ENCODE data around the gene NBPF14. TPM values are rescaled to one million over a fixed set of nuclear protein-coding genes. Genes with fewer than 3 reads are reported as not detected.
"Not testable (repeated sequence)": the region's sequence is repeated elsewhere in the genome, so short reads cannot be mapped to it uniquely, and the experiment has no call there.

NBPF14 gene
- total RNA-seq = 10 to 100 TPM; 21.5 to 29.3 TPM
- long read RNA-seq, partial matches to known transcripts = 15 of 17 reads
- long read RNA-seq, other reads (novel, unspliced or antisense) = 2 of 17 reads

- intact Hi-C loops (cut with DNase I, micrococcal nuclease); ATAC-seq; DNase-seq: not testable (repeated sequence)
Observed at GRCh38 chr1:148595911-148596310, at the start of gene NBPF14. TSS of gene NBPF14 (minus strand) at chr1:148596011. CDS start at chr1:148595717, 294 bp downstream.

DNA sequence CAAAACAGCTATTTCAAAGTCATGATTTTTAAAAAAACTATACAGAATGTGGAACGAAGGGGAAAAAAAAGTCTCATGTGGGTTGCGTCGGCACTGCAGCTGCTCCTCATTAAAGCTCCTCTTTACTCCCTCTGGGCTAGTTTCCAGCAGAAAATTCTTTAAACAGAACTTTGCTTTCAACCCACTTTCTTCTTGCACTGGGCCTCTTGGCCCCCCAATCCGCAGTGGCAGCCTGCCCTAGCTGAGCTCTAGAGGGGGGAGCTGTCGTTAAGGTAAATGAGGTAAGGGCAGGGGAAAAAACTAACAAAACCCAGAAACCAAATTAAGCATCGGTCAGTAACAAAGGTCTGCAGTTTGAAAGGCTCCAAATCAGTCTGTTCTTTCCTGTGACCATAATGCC, 29.6 kb upstream of the NBPF14 start:
- peak in 1 of 2 donors; percentile 29 for DNase-seq
- ATAC-seq; intact Hi-C loops (cut with DNase I, micrococcal nuclease): not testable (repeated sequence)

- ATAC-seq; DNase-seq; intact Hi-C loops (cut with DNase I, micrococcal nuclease): not testable (repeated sequence)
Observed at GRCh38 chr1:148618216-148618615, 22.4 kb upstream of the NBPF14 start.

DNA sequence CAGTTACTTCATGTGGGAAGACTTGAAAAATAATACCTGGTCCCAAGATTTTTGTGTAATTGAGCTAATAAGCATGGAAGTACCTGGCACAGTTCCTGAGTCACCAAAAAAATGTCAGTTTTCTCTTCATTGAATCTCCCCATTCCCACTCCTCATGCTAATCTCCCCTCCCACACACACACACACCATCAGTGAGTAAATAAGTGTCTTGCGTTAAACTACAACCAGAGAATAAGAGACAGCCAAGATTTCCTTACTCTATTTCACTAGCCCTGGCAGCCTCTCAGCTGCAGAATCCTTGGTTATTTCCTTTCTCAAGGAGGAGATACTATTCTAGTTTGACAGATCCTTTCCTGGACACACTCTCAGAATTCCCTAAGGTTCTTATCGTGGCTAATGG, 9.5 kb upstream of the NBPF14 start:
- intact Hi-C loops (cut with DNase I, micrococcal nuclease); ATAC-seq: not testable (repeated sequence)
- DNase-seq = peak in 1 of 2 donors; percentile 5

GRCh38 chr1:148595360-148595759, 451 bp downstream of the NBPF14 start:
- ATAC-seq; intact Hi-C loops (cut with DNase I, micrococcal nuclease): not testable (repeated sequence)
- peak in 1 of 2 donors; percentile 10 for DNase-seq

DNA sequence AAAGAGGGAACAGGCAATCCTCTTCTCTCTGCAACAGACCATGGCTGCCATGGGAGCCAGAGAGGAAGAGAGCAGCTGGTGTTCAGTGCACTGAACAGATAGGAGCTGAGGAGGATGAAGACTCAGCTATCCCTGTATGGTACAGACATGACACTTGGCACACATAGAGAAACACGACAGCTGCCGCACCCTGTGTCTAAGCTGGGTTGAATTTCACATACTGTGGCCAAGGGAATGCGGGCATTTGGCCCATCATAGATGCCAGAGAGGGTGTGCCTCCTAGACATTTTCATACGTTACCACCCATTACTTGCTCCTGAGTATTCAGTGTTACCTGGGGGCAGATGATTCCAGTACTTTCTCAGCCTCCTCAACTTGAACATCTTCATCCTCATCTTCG, 4.7 kb downstream of the NBPF14 start:
- intact Hi-C loops (cut with DNase I, micrococcal nuclease); DNase-seq; ATAC-seq: not testable (repeated sequence)

DNA sequence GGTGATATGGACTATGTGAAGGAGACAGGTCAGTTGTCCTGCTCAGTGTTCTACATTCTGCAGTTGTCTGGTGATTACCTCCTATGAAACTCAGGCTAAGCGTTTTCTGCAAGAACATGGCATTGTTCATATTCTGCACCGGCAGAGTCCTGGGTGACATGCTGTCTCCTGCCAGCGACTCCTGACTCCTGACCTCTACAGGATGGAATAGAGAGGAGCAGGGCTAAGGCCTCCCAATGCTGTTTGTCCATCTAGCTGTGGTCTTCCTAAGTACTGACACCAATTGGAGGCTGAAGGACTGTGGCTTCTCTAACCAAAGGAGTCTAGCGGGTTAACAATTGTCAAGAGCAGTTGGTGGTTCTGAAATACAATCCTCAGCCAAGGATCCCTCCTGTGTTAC, 63.7 kb downstream of the NBPF14 start:
- ATAC-seq = not testable (repeated sequence)

GRCh38 chr1:148529101-148529567, 66.7 kb downstream of the NBPF14 start:
- DNase-seq = peak; percentile 51 to 53
- ATAC-seq; intact Hi-C loops (cut with DNase I, micrococcal nuclease): not testable (repeated sequence)

More for the DNA sequence above, 63.7 kb downstream of the NBPF14 start:
- DNase-seq; intact Hi-C loops (cut with DNase I, micrococcal nuclease): not testable (repeated sequence)

DNA sequence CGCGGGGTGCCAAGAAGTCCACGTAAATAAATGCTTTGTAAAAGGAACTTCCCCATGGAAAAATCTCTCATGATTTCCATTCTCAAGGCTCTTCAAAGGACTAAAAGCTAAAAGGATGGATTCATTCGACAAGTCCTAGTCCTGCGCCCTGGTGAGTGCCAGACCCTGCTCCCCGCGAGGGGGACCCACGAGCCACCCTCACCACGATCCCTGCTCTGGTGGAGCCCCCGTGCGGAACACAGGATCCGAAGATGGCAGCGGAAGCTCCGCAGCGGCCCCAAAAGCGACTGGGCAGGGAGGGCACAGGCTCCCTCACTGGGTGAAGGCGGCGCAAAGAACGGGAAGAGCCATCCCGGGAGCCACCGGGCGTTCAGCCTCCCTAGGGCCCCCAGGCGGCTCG, 67.2 kb downstream of the NBPF14 start:
- ATAC-seq; DNase-seq; intact Hi-C loops (cut with DNase I, micrococcal nuclease): not testable (repeated sequence)

DNA sequence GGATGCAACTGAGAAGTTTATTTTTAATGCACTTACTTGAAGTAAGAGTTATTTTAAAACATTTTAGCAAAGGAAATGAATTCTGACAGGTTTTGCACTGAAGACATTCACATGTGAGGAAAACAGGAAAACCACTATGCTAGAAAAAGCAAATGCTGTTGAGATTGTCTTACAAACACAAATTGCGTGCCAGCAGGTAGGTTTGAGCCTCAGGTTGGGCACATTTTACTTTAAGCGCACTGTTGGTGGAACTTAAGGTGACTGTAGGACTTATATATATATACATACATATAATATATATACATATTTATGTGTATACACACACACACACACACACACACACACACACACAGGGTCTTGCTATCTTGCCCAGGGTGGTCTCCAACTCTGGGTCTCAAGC, 69.2 kb downstream of the NBPF14 start:
- ATAC-seq; DNase-seq; intact Hi-C loops (cut with DNase I, micrococcal nuclease): not testable (repeated sequence)

- ATAC-seq = peak; percentile 9
- intact Hi-C loops (cut with DNase I, micrococcal nuclease); DNase-seq: not testable (repeated sequence)
Observed at GRCh38 chr1:148523205-148524144, 72.3 kb downstream of the NBPF14 start.

DNA sequence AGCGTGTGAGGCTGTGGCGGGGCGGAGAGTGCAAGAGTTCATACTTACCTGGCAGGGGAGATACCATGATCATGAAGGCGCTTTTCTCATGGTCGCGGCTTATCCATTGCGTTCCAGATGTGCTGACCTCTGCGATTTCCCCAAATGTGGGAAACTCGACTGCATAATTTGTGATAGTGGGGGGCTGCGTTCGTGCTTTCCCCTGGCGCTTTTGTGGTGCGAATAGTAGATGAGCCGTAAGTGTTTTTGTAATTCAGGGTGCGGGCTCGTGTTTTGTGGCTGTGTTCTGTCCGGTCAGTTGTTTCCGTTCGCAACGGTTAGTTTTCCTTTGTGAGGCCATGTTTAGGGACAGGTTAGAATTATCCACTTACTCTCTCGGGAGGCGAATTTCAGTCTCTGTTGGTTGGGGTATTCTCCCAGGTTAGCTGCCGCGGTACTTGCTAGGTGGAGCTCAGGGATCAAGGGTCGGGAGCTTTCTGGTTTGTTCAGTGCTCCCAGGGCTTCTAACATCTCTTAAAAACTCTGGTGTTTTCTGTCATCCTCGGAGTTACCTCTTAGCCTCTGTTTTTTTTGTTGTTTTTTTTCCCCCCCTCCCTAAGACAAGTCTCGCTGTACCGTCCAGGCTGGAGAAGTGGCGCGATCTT, 73.1 kb downstream of the NBPF14 start:
- peak; percentile 86 for ATAC-seq
- DNase-seq = peak; percentile 86 to 93
- intact Hi-C loops (cut with DNase I, micrococcal nuclease) = not testable (repeated sequence)

- peak; percentile 81 to 92 for DNase-seq
Observed at GRCh38 chr1:148522072-148522471, 73.7 kb downstream of the NBPF14 start.

GRCh38 chr1:148514310-148514709, 81.5 kb downstream of the NBPF14 start:
- DNase-seq; intact Hi-C loops (cut with DNase I, micrococcal nuclease); ATAC-seq: not testable (repeated sequence)

More at GRCh38 chr1:148522072-148522471, 73.7 kb downstream of the NBPF14 start:
- intact Hi-C loops (cut with DNase I, micrococcal nuclease) = not testable (repeated sequence)
- ATAC-seq = peak; percentile 84

DNA sequence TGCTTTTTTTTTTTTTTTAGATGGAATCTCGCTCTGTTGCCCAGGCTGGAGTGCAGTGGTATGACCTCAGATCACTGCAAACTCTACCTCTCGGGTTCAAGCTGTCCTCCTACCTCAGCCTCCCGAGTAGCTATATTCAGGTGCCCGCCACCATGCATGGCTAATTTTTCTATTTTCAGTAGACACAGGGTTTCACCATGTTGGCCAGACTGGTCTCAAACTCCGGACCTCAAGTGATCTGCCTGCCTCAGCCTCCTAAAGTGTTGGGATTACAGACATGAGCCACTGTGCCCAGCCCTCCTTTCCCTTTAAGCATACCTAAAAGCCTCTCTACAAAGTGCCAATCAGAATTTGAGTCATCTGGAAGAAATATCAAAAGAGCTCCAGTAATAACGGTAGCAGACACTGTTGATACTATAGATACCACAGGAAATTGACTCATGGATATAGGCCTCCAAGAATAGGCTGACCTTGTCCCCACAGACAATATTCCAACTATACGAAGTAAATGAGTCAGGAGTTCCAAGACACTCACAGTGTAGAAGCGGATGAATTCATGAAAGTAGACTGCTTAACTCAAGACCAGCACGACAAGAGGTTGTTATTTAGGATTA, 83.1 kb downstream of the NBPF14 start:
- DNase-seq; intact Hi-C loops (cut with DNase I, micrococcal nuclease); ATAC-seq: not testable (repeated sequence)

GRCh38 chr1:148493933-148494332, 101.9 kb downstream of the NBPF14 start:
- ATAC-seq; intact Hi-C loops (cut with DNase I, micrococcal nuclease): not testable (repeated sequence)

GRCh38 chr1:148483029-148483428, 112.8 kb downstream of the NBPF14 start, which contains the start of gene PPIAL4G:
TSS of gene PPIAL4G (minus strand) at chr1:148483302. CDS start at chr1:148483252, 50 bp downstream.
- ATAC-seq; DNase-seq; intact Hi-C loops (cut with DNase I, micrococcal nuclease): not testable (repeated sequence)

More at GRCh38 chr1:148493933-148494332, 101.9 kb downstream of the NBPF14 start:
- DNase-seq = not testable (repeated sequence)

Measured in left colon (tissue), 2 donors.